Esophagus muscularis mucosa (tissue), 4 donors: ENCODE results near the gene CHAT.

Source experiments
- CTCF ChIP-seq, 3 experiments: fragments of 200-600 bp in 2 of 3; fragments of 450-650 bp in 1 of 3; sonication (generic) in 2 of 3; IDR thresholded peaks; one replicate each; pipeline ENCODE4 v1.5.1; 2017 to 2019; ENCODE audit warnings: antibody characterized with exemption in 3 of 3, mild to moderate bottlenecking in 2 of 3, moderate library complexity in 1 of 3
- EP300 ChIP-seq: sonication (generic); formaldehyde crosslinking; IDR thresholded peaks from one replicate; pipeline ENCODE4 v1.6.1; 2017; ENCODE audit warnings: antibody characterized with exemption
- POLR2A ChIP-seq: fragments of 450-650 bp; IDR thresholded peaks from one replicate; pipeline ENCODE4 v1.6.1; 2017; ENCODE audit warnings: antibody characterized with exemption, moderate library complexity, mild to moderate bottlenecking, low read depth

GRCh38 chr10:49598164-49598856 lies 15.5 kb upstream of the CHAT start:
- no peak for TF ChIP-seq EP300
- no peak for TF ChIP-seq POLR2A
- no peak for TF ChIP-seq CTCF (IDR thresholded peaks at IDR 0.05)
